ENCODE results near the gene AARS1.
"Not testable (repeated sequence)": the region's sequence is repeated elsewhere in the genome, so short reads cannot be mapped to it uniquely, and the experiment has no call there.

AARS1 gene

DNA sequence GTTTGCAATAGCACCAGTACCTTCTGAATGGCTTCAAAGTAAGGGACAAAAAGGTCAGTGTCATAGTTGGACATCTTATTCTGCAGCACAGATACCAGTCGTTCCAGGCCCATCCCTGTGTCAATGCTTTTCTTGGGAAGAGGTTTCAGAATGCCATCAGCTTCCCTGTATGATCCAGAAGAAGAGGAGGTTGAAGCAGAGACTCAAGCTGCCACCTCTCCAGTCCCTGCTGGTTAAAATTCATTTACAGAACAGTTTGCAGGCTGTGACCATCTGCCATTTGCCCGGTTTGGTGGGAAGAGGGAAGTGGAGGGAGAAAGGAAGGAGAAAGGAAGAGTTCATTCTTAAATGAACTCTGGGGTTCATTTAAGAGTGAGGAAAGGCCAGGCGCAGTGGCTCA is 19.1 kb downstream of the AARS1 start:
- DNase-seq = no peak

DNA sequence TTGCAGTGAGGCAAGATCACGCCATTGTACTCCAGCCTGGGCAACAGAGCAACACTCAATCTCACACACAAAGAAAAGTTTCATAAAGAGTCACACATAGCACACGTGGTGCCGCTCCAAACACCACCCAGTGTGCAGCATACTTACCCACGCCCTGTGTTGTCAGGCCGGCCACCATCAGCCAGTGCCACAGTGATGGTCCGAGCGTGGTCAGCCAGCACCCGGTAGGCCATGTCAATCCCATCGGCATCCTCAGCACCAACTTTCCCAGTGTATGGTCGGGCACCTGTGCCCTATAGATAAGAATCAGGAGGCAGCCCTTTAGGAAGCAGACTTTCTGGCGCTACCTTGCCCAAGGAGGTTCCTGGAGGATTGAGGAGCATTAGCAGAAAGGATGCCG is 19.8 kb downstream of the AARS1 start:
- no peak for DNase-seq

- DNase-seq = not testable (repeated sequence)
These were observed 21.4 kb downstream of the AARS1 start for GRCh38 chr16:70267922-70268321.

DNA sequence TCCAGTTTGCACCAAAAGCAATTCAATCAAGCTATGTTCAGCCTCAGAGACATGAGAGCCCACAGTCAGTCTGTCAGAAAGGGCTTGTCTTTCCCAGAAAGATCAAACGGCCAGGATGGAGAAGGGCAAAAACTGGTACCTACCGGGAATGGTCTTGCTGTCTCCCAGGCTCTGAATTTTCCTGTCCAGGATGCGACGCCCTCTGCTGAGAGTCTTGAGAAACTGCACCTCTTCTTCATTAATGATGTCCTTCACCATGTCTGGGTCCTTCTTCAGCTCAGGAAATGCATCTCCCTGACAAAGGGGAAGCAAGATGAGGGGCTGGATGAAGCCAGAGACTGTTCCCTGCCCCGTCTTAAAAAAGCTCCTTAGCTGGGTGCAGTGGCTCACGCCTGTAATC is 21.8 kb downstream of the AARS1 start:
- DNase-seq = no peak

- DNase-seq = not testable (repeated sequence)
These were observed 29.4 kb downstream of the AARS1 start for GRCh38 chr16:70259903-70260302.

DNA sequence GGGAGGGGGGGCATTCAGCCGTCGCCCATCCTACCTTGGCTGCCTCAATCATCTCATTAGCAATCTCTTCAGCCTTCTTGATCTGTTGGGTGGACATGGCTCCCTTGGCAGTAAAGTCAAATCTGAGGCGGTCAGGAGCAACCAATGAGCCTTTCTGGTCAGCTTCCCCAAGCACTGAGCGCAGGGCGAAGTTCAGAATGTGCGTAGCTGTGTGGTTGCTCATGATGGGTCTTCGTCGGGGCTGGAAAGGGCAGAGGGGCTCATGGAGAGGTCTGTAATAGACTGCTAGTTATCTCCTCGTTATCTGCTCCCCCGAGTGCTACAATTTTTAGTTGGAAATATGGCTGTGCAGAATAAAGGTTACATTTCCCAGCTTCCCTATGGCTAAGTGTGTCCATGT is 30.4 kb downstream of the AARS1 start:
- no peak for DNase-seq

- DNase-seq = no peak
These were observed 31.2 kb downstream of the AARS1 start for GRCh38 chr16:70258065-70258464.

GRCh38 chr16:70257391-70257790 is 31.9 kb downstream of the AARS1 start:
- no peak for DNase-seq

DNA sequence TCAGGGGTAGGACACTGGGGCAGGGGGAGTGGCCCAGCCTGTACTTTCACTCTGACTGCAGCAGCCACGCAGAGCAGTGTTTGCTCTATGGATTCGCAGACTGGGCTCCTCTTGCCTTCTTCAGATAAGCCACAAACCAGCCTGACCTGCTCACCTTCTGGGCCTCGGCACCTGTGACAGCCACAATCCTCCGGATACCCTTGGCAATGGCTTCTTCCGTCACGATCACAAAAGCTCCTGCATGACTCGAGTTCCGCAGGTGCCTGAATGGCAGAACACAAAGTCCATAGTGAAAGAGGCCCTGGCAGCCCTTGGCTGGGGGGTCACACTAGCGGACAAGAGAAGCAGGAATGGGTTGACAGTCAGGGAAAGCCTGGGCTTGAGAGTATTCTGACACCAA is 33.7 kb downstream of the AARS1 start:
- DNase-seq = no peak

DNA sequence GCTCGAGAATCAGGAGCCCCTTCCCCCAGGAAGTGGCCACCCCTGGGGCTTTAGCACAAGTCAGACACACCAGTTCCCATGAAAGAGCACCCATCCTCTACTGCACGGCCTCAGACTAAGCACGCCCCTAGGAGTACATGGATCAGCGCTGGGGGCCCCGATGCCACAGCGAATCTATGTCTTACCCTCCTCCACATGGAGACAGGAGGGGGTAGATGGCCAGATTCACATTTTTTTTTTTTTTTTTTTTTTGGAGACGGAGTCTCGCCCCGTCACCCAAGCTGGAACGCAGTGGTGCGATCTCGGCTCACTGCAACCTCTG is 34.4 kb downstream of the AARS1 start:
- DNase-seq = no peak

GRCh38 chr16:70254180-70254964 is 34.9 kb downstream of the AARS1 start:
- no peak for DNase-seq

DNA sequence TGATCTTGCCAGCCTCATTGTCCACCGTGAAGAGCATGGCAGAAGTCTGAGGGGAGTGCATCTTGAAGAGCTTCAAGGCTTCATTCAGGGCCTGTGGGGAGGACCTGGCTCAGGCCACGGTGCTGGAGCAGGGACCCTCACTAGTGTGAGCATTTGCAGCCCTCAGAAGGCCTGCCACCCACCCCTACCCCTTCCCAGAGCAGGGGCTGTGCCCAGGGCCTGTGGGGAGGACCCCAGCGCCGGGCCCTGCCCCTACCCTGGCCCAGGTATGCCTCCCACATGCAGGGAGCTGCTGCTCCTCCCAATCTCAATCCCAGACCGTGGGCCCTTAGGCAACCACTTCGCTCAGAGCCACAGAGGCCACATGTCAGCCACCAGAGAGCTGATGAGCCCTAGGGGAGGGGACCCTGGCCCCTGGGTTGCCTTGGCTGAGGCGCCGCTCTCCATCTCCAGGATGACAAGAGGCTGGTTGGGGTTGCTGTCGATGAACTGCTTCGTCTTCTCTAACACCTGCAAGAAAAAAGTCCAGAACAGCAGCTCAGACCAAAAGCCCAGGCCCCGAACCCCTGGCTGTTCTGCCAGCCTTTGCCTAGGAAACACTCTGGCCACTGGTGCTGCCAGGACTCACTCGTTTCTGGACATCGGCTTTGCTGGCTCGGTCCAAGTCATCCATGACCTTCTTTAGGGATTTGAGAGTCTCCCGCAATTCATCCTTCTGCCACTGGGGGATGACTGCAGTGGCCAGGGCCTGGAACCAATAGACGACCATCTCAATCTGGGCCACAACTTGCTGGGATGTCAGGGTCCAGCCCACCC is 35.8 kb downstream of the AARS1 start:
- DNase-seq = peak; percentile 44

- DNase-seq = peak; percentile 43
These were observed 36.8 kb downstream of the AARS1 start for GRCh38 chr16:70252355-70252988.

DNA sequence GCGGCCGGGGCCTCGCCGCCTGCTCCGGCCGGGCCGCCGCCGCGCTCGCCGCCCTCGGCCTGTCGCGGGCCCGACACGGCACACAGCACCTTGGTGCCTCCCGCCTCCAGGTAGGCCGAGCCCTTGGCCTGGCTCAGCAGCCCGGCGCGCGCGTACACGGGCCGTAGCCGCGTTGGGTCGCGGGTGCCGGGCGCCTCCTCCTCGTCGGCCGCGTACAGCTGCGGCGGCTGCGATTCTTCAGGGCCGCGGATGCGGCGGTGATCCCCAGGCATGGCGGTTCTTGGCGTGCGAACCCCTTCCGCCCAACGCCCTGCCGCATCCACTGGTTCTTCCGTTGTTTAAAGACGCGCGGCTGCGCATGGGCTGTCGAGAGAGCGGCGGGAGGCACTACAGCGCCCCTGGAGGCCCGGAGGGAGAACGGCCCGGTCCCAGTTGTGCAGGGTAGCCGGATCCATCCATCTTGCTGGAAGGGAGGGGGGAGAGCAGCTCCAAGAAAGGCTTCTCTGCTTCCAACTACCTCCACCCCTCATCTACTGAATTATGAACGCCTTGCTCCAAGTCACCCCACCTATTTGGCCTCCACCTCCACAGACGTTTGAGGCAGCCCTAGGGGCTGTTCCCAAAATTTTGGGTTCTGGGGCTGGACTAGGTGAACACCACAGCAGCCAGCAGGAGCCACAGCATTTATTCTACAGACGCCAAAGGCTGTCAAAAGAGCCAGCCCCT is 37.5 kb downstream of the AARS1 start, which contains the start of gene EXOSC6:
Gene EXOSC6, minus strand, starts transcription at position 312 of the 726 bp plus-strand sequence. Its CDS starts 40 bp downstream, at position 272.
- DNase-seq = peak; percentile 91

DNA sequence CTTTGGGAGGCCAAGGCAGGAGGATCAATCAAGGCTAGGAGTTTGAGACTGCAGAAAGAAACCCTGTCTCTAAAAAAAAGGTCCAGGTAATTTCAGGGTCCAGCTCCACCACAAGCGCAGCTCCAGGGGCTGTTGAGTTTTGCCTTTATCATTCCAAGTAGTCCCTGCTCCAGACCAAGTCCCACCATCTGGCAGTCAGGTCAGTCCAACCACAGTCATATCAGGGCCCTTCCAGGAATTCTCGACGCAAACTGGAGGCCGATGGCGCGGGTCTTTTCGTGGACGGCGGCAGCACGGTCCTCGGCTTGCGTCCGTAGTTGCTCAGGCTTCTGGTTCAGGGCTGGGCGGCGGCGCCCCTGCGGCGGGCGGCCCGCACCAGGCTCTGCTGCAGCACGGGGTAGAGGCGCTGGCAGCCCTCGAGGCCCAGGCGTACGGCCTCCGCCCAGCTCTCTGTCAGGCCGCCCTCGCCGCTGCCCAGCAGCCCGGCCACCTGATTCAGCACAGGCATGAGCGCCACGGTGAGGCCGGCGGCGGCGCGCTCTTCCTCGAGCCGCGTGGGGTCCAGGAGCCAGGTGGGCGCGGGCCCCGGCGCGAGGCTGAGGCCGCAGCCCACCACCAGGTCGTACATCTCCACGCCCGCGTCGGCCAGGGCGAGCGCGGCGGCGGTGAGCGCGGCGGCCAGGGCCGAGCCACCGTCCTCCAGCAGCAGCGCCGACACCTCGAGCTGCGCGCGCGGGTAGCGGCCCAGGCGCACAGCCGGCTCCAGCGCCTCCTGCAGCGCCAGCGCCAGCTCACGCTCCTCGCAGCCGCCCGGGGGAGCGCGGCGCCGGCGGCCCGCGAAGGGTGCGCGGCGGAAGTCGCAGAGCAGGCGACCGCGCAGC is 38.3 kb downstream of the AARS1 start:
- DNase-seq = peak; percentile 57

DNA sequence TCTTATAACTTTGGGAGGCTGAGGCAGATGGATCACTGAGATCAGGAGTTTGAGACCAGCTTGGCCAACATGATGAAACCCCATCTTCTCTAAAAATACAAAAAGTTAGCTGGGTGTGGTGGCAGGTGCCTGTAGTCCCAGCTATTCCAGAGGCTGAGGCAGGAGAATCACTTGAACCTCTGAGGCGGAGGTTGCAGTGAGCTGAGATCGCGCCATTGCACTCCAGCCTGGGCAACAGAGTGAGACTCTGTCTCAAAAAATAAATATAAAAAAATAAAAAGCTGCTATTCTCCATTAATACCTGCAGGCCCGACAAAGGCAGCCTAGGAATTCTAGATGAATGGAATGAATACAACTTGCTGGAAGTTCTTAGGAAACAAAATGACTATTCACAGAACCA is 39.6 kb downstream of the AARS1 start:
- DNase-seq = not testable (repeated sequence)

DNA sequence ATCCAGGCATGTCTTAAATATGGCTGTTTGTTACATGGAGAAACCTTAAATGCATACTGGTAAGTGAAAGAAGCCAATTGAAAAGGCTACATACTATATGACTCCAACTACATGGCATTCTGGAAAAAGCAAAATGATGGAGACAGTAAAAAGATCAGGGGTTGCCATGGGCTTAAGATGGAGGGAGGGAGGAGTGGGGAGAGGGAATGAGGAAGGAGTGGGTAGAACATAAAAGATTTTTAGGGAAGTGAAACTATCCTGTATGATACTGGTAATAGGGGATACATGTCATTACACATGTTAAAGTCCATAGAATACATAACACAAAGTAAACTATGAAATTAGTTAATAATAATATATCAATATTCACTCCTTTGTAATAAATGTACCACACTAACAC is 50.5 kb downstream of the AARS1 start:
- DNase-seq = not testable (repeated sequence)

GRCh38 chr16:70231831-70232230 is 57.5 kb downstream of the AARS1 start:
- not testable (repeated sequence) for DNase-seq

GRCh38 chr16:70226024-70226423 is 63.3 kb downstream of the AARS1 start:
- DNase-seq = not testable (repeated sequence)

DNA sequence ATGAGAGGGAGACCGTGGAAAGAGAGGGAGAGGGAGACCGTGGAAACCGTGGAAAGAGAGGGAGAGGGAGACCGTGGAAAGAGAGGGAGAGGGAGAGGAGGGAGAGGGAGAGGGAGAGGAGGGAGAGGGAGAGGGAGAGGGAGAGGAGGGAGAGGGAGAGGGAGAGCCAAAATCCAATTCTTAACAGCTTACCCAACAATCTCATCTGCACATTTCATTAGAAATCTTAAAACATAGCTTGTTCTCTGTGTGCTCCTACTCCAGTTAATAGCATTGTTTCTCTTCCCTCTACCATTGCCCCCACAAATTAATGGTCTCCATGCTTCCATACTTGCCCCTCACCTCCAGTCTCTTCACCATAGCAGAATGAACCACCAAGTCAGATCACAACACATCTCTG is 63.9 kb downstream of the AARS1 start:
- not testable (repeated sequence) for DNase-seq

- DNase-seq = not testable (repeated sequence)
These were observed 64.7 kb downstream of the AARS1 start for GRCh38 chr16:70224645-70225044.

DNA sequence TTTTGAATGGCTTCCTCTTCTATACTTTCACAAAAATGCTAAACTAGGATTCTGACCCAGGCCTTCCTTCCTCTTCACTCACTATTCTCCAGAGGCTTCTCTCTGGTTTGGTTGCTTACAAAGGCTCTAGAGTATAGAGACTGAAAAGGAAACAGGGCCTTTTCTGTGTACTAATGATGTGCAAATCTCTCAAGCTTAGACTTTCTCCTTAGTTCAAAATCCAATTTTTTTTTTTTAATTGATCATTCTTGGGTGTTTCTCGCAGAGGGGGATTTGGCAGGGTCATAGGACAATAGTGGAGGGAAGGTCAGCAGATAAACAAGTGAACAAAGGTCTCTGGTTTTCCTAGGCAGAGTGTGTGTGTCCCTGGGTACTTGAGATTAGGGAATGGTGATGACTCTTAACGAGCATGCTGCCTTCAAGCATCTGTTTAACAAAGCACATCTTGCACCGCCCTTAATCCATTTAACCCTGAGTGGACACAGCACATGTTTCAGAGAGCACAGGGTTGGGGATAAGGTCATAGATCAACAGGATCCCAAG is 65.3 kb downstream of the AARS1 start:
- not testable (repeated sequence) for DNase-seq

All from activated CD4-positive, CD25-positive, alpha-beta regulatory T cell treated with anti-CD3 and anti-CD28 coated beads, Interleukin-2, amount 50 U/mL, for 72 hours (primary cell).